ENCODE measurements around the gene STK11IP. TPM values are rescaled to one million over a fixed set of nuclear protein-coding genes. Genes with fewer than 3 reads are reported as not detected.
A peak's percentile ranks its signal among the peaks of the same experiment; 100 is the strongest.

STK11IP gene
- total RNA-seq, 1 donor: 22.1 TPM

DNA sequence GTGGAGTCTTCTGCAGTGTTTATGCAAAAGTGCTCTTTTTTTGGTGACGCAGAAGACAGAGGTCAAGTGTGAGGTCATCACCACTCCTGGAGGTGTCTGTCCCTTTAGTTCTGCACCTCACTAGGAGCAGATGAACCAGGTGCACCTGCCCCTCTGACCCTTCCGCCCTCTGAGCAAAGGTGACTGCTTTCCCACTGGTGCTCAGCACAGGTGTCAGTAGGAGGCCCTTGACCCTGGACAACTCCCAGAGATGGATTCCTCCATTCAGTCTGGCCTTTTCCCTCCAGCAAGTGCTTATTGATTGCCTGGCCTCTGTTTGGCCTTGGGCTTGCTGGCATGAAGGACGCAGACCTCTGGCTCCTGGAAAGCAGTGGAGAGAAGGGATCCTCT is 21.1 kb downstream of the STK11IP start:
- no peak overlapping the region for H2AFZ ChIP-seq (ENCODE audit: low read length)
- no peak overlapping the region for H3K4me3 ChIP-seq (ENCODE audit: insufficient read depth, low read length)
- H3K4me1 ChIP-seq (ENCODE audit: insufficient read depth, low read length): no peaks in the 10 kb centered on the region
- TF ChIP-seq, protein P1, sequence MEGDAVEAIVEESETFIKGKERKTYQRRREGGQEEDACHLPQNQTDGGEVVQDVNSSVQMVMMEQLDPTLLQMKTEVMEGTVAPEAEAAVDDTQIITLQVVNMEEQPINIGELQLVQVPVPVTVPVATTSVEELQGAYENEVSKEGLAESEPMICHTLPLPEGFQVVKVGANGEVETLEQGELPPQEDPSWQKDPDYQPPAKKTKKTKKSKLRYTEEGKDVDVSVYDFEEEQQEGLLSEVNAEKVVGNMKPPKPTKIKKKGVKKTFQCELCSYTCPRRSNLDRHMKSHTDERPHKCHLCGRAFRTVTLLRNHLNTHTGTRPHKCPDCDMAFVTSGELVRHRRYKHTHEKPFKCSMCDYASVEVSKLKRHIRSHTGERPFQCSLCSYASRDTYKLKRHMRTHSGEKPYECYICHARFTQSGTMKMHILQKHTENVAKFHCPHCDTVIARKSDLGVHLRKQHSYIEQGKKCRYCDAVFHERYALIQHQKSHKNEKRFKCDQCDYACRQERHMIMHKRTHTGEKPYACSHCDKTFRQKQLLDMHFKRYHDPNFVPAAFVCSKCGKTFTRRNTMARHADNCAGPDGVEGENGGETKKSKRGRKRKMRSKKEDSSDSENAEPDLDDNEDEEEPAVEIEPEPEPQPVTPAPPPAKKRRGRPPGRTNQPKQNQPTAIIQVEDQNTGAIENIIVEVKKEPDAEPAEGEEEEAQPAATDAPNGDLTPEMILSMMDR (IDR thresholded peaks at IDR 0.05; ENCODE audit: extremely low read depth, low read depth, low read length): no peak
- no peak for DNase-seq (ENCODE audit: insufficient read length, low spot score, missing footprints)
- no peaks in the 10 kb centered on the region for H4K20me1 ChIP-seq (ENCODE audit: insufficient read depth, low read length)
- H3K79me2 ChIP-seq (ENCODE audit: insufficient read depth, low read length): no peaks in the 10 kb centered on the region
- no peak overlapping the region for H3K27ac ChIP-seq (ENCODE audit: low read depth, low read length)
- no peak overlapping the region for H3K4me2 ChIP-seq (ENCODE audit: insufficient read depth, low read length)
- no peaks in the 10 kb centered on the region for H3K27me3 ChIP-seq (ENCODE audit: insufficient read depth, low read length)
- H3K36me3 ChIP-seq (ENCODE audit: insufficient read depth, low read length): peaks cover 9% of the 10 kb centered on the region
- no peaks in the 10 kb centered on the region for H3K9me3 ChIP-seq (ENCODE audit: low read depth, low read length)

DNA sequence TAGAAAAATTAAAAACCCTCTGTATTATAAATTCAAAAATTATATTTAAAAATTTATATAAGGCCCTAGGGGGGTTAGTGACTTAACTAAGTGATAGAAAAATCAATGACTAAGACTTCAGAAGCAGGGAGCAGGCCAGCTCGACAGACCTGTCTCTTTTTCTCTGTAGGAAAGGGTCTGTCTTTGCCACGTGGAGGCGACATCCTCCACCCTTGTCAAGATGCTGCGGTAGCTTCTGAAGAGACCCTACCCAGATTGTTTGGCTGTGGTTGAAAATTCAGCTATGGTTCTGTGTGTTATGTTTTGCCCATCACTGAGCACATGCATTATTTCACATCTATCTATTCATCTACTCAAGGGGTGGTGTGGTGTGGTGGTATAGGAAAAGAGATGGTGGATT is 21.6 kb downstream of the STK11IP start:
- Histone ChIP-seq H3K9me3 (ENCODE audit: low read depth, low read length) (no peaks in the 10 kb centered on the region), H3K4me1 (ENCODE audit: insufficient read depth, low read length) (no peaks in the 10 kb centered on the region), H3K79me2 (ENCODE audit: insufficient read depth, low read length) (no peaks in the 10 kb centered on the region), H4K20me1 (ENCODE audit: insufficient read depth, low read length) (no peaks in the 10 kb centered on the region), H2AFZ (ENCODE audit: low read length) (no peak overlapping the region), H3K27ac (ENCODE audit: low read depth, low read length) (no peak overlapping the region), H3K36me3 (ENCODE audit: insufficient read depth, low read length) (peaks cover 9% of the 10 kb centered on the region), H3K4me3 (ENCODE audit: insufficient read depth, low read length) (no peak overlapping the region), H3K27me3 (ENCODE audit: insufficient read depth, low read length) (no peaks in the 10 kb centered on the region), H3K4me2 (ENCODE audit: insufficient read depth, low read length) (no peak overlapping the region)
- DNase-seq (ENCODE audit: insufficient read length, low spot score, missing footprints): peak; percentile 79
- TF ChIP-seq, protein P1 (IDR thresholded peaks at IDR 0.05; ENCODE audit: extremely low read depth, low read depth, low read length): no peak

DNA sequence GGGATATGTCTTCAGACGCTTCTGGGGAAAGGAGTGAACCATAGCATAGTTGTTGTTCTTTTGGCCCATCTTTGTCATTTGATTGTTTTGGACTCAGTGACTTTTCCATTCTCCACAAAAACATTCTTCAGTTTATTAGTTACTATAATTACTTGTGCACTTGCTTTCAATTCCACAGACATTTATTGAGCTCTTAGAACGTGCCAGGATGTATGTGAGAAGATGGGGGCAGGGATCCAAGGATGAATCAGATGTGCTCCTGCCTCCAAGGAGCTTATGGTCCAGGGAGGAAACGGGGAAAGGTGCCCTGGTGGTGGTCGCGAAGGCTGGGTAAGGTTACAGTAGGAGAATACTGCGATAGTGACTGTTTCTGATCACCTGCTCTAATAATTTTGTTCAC is 22.9 kb downstream of the STK11IP start:
- Histone ChIP-seq H3K27ac (ENCODE audit: low read depth, low read length) (no peak overlapping the region), H3K79me2 (ENCODE audit: insufficient read depth, low read length) (no peaks in the 10 kb centered on the region), H3K27me3 (ENCODE audit: insufficient read depth, low read length) (no peaks in the 10 kb centered on the region), H3K9me3 (ENCODE audit: low read depth, low read length) (no peaks in the 10 kb centered on the region), H3K4me3 (ENCODE audit: insufficient read depth, low read length) (no peak overlapping the region), H3K36me3 (ENCODE audit: insufficient read depth, low read length) (peaks cover 6% of the 10 kb centered on the region), H3K4me1 (ENCODE audit: insufficient read depth, low read length) (no peaks in the 10 kb centered on the region), H3K4me2 (ENCODE audit: insufficient read depth, low read length) (no peak overlapping the region), H4K20me1 (ENCODE audit: insufficient read depth, low read length) (no peaks in the 10 kb centered on the region), H2AFZ (ENCODE audit: low read length) (no peak overlapping the region)
- DNase-seq (ENCODE audit: insufficient read length, low spot score, missing footprints): peak; percentile 31
- TF ChIP-seq, protein P1 (IDR thresholded peaks at IDR 0.05; ENCODE audit: extremely low read depth, low read depth, low read length): no peak

DNA sequence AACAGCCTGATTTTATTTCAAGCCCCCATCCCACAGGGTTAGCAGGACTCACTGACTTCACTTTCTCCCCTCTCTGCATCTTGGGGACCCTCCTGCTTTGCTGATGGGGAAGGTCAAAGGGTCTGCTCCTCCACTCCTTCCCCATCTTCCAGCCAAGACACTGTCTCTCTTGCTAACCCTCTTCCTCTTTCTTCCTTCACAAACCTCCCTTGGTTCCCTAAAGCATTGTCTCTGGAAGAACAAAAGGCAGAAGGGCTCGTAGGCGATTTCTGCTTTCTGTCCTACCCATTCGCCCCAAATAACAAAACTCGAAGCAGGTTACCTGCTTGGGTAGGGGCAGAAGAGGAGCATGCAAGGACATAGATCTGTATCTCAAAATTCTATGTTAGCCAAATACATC is 24.3 kb downstream of the STK11IP start:
- Histone ChIP-seq H3K79me2 (ENCODE audit: insufficient read depth, low read length) (no peaks in the 10 kb centered on the region), H3K4me2 (ENCODE audit: insufficient read depth, low read length) (no peak overlapping the region), H3K27me3 (ENCODE audit: insufficient read depth, low read length) (peaks cover 5% of the 10 kb centered on the region), H2AFZ (ENCODE audit: low read length) (no peak overlapping the region), H3K4me1 (ENCODE audit: insufficient read depth, low read length) (no peaks in the 10 kb centered on the region), H3K36me3 (ENCODE audit: insufficient read depth, low read length) (no peaks in the 10 kb centered on the region), H3K27ac (ENCODE audit: low read depth, low read length) (no peak overlapping the region), H3K4me3 (ENCODE audit: insufficient read depth, low read length) (no peak overlapping the region), H3K9me3 (ENCODE audit: low read depth, low read length) (no peaks in the 10 kb centered on the region), H4K20me1 (ENCODE audit: insufficient read depth, low read length) (no peaks in the 10 kb centered on the region)
- TF ChIP-seq, protein P1 (IDR thresholded peaks at IDR 0.05; ENCODE audit: extremely low read depth, low read depth, low read length): no peak
- DNase-seq (ENCODE audit: insufficient read length, low spot score, missing footprints): no peak
